HCT116 (cell line): Measurements from ENCODE around the gene BCHE.
"Not testable (repeated sequence)": the region's sequence is repeated elsewhere in the genome, so short reads cannot be mapped to it uniquely, and the experiment has no call there.

Experiments
- CTCF ChIP-seq, 3 experiments: fragments of 200-600 bp in 1 of 3; sonication (generic) in 1 of 3; IDR thresholded peaks in 2 of 3; conservative IDR thresholded peaks in 1 of 3; 2 replicates each; pipeline ENCODE4 v1.5.1; 2012 to 2017; ENCODE audit warnings: low read depth in 2 of 3, low read length in 2 of 3, antibody characterized with exemption in 1 of 3, borderline replicate concordance in 1 of 3, control low read depth in 1 of 3, mild to moderate bottlenecking in 1 of 3, mixed read lengths in 1 of 3, mixed run types in 1 of 3, moderate library complexity in 1 of 3; ENCODE audit not compliant: insufficient read depth in 1 of 3
- MAX ChIP-seq: IDR thresholded peaks from 2 replicates; pipeline ENCODE4 v1.6.1; 2012
- POLR2A ChIP-seq: IDR thresholded peaks from 2 replicates; pipeline ENCODE4 v1.7.0; 2011; ENCODE audit warnings: borderline replicate concordance; ENCODE audit not compliant: insufficient read depth, insufficient read length; ENCODE audit errors: extremely low read depth
- POLR2AphosphoS5 ChIP-seq: IDR thresholded peaks from 2 replicates; pipeline ENCODE4 v1.6.1; 2011; ENCODE audit warnings: mild to moderate bottlenecking, low read depth, low read length, moderate library complexity
- SP1 ChIP-seq: IDR thresholded peaks from 2 replicates; pipeline ENCODE4 v1.6.1; 2012; ENCODE audit warnings: low read depth
- SRF ChIP-seq: IDR thresholded peaks from 2 replicates; pipeline ENCODE4 v1.6.1; 2012; ENCODE audit warnings: low read depth
- TCF7L2 ChIP-seq: IDR thresholded peaks from 2 replicates; pipeline ENCODE4 v1.7.0; 2011; ENCODE audit warnings: borderline replicate concordance, inconsistent platforms; ENCODE audit not compliant: insufficient read depth, insufficient read length; ENCODE audit errors: extremely low read depth

- not testable (repeated sequence) for TF ChIP-seq CTCF (IDR thresholded peaks at IDR 0.05 in 2 of 3, conservative IDR thresholded peaks at IDR 0.05 in 1 of 3; ENCODE audit: borderline replicate concordance in 1 of 3, insufficient read depth in 1 of 3, low read depth in 2 of 3, low read length in 2 of 3); TCF7L2; POLR2A; SP1; SRF; POLR2AphosphoS5; MAX
Observed at GRCh38 chr3:165807937-165808336, 29.3 kb downstream of the BCHE start.
